Measurements from ENCODE around the gene TBC1D14. TPM values are rescaled to one million over a fixed set of nuclear protein-coding genes. Genes with fewer than 3 reads are reported as not detected.

Gene TBC1D14
- total and polyA plus RNA-seq, 9 of the 15 experiments (the other 6 are each of a cell fraction or from before 2014, with no cell fraction given): 2.1 to 59.6 (median 44.8) TPM

DNA sequence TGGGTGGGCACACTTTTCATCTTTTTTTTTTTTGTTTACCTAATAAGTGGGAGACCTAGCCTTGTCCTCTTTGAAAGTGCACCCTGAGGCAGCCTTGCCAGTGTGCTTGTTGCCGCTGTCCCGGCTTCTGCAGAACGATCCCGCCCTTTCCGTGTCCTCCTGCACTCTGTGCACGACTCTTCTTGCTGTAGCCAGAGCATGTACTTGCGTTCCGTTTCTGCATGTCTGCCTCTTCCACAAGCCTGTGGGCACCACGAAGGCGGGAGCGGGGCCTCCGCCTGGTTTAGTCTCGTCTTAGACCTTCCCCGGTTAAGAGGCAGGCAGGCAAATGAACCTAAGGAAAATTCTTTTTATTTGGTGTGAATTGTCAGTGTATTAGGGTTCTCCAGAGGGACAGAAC is 32.6 kb upstream of the TBC1D14 start (continued):
- TF ChIP-seq SRSF1 (IDR thresholded peaks at IDR 0.05; ENCODE audit: low read depth, low read length) (no peak), TAF7 (tag; IDR thresholded peaks at IDR 0.05) (no peak), ZNF175 (CRISPR knock-in tag; IDR thresholded peaks at IDR 0.05; ENCODE audit: low read depth) (no peak), ESRRA (IDR thresholded peaks at IDR 0.05; ENCODE audit: borderline replicate concordance, low read depth) (no peak)

DNA sequence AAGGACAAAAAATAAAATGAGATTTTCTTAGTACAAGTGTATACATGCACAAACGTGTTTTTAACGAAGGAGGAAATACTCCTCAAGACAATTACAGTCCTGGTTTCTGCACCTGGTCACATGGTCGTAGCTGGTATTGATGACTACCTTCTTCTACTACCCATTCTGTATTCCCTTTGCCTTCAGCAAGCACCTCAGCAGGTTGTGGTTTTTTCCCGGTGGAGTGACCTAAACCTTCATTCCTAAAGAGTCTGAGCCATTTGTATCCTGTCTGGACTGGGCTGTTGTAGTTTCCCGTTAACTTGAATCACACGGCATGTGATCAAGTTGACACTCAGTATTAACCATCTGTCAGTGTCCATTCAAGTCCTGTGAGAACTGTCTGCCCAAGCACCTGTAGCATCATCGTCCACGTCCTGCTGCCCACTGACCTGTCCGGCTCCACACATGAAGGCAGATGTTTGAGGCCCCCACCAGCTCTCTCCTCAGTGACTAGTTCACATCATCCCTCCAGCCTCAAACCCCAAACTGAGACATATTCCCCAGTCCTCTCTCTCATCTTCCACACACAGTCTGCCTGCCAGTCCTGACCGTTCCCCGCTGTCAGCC is 31.1 kb upstream of the TBC1D14 start:
- Histone ChIP-seq H3K27me3 (ENCODE audit: control insufficient read depth in 2 of 2, insufficient read depth in 2 of 2, low read length in 2 of 2) (no peaks in the 10 kb centered on the region), H3K4me1 (replicated peaks in 1 of 2; ENCODE audit: control insufficient read depth in 2 of 2, insufficient read depth in 2 of 2, low read length in 2 of 2) (no peaks in the 10 kb centered on the region), H3K4me3 (no peak overlapping the region), H3K9ac (ENCODE audit: insufficient read depth in 1 of 2, low read depth in 2 of 2, low read length in 2 of 2) (no peak overlapping the region), H3K4me2 (ENCODE audit: insufficient read depth, low read length) (no peak overlapping the region), H2AFZ (ENCODE audit: low read depth, low read length) (no peak overlapping the region), H3K36me3 (ENCODE audit: control insufficient read depth, insufficient read depth, low read length) (peaks cover 94% of the 10 kb centered on the region), H3K9me1 (ENCODE audit: control insufficient read depth, insufficient read depth, low read length) (no peaks in the 10 kb centered on the region), H3K79me2 (ENCODE audit: control insufficient read depth, insufficient read depth, low read length) (0 out of 3 replicates have a peak, but pooled peaks cover 7% of the 10 kb centered on the region), H3K9me3 (replicated peaks; ENCODE audit: control insufficient read depth, insufficient read depth, low read depth, low read length) (no peaks in the 10 kb centered on the region), H4K20me1 (replicated peaks; ENCODE audit: control insufficient read depth, insufficient read depth, low read length) (peaks cover 5% of the 10 kb centered on the region), H3K27ac (ENCODE audit: extremely low read depth, low read depth, low read length) (no peak overlapping the region)
- intact Hi-C loops (cut with micrococcal nuclease): no loop called here
- WGBS (ENCODE audit: insufficient coverage, low coverage, missing lambda C conversion rate): 90% methylated on average over 10 of the region's 11 CpGs
- FAIRE-seq (no peak), ATAC-seq (no peak), DNase-seq (ENCODE audit: extremely low read depth in 1 of 4, low spot score in 3 of 4) (no peak)
- no TSS peak for BruUV-seq (replicated peaks)
- in situ Hi-C loops (cut with MboI): no loop called here
- CTCF ChIA-PET (ENCODE audit: low intra/inter-chr PET ratio): no interaction called here
- no peak for TF ChIP-seq ZNF644 (tag; IDR thresholded peaks at IDR 0.05; ENCODE audit: low read depth)
- TF ChIP-seq NEUROD1 (IDR thresholded peaks at IDR 0.05; ENCODE audit: borderline replicate concordance, low read depth, low read length, partially characterized antibody): no peak
- no peak for TF ChIP-seq ZNF699 (CRISPR knock-in tag; IDR thresholded peaks at IDR 0.05; ENCODE audit: insufficient replicate concordance)
- TF ChIP-seq, protein P1, sequence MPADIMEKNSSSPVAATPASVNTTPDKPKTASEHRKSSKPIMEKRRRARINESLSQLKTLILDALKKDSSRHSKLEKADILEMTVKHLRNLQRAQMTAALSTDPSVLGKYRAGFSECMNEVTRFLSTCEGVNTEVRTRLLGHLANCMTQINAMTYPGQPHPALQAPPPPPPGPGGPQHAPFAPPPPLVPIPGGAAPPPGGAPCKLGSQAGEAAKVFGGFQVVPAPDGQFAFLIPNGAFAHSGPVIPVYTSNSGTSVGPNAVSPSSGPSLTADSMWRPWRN (IDR thresholded peaks at IDR 0.05; ENCODE audit: low read depth): no peak
- no peak for TF ChIP-seq RBM15 (IDR thresholded peaks at IDR 0.05; ENCODE audit: insufficient read depth, low read length)
- TF ChIP-seq TRIM24 (IDR thresholded peaks at IDR 0.05): no peak
- no peak for TF ChIP-seq CREB1 (IDR thresholded peaks at IDR 0.05)
- no peak for TF ChIP-seq CREB1 (CRISPR knock-in tag; IDR thresholded peaks at IDR 0.05)
- no peak for TF ChIP-seq NR3C1 (CRISPR knock-in tag; IDR thresholded peaks at IDR 0.05)
- TF ChIP-seq ETV5 (CRISPR knock-in tag; IDR thresholded peaks at IDR 0.05; ENCODE audit: low read depth): no peak
- TF ChIP-seq BACH1 (tag; IDR thresholded peaks at IDR 0.05): no peak
- no peak for TF ChIP-seq ZNF146 (CRISPR knock-in tag; IDR thresholded peaks at IDR 0.05; ENCODE audit: unreplicated experiment)
- no peak for TF ChIP-seq ZSCAN29 (IDR thresholded peaks at IDR 0.05)
- no peak for TF ChIP-seq ZNF174 (CRISPR knock-in tag; IDR thresholded peaks at IDR 0.05)
- no peak for TF ChIP-seq FOXK1 (CRISPR knock-in tag; IDR thresholded peaks at IDR 0.05; ENCODE audit: borderline replicate concordance)
- TF ChIP-seq NCOA4 (IDR thresholded peaks at IDR 0.05; ENCODE audit: partially characterized antibody): no peak
- no peak for TF ChIP-seq PURB (CRISPR knock-in tag; IDR thresholded peaks at IDR 0.05; ENCODE audit: low read depth)
- no peak for TF ChIP-seq E2F3 (CRISPR knock-in tag; IDR thresholded peaks at IDR 0.05)
- TF ChIP-seq ZBTB8A (IDR thresholded peaks at IDR 0.05; ENCODE audit: partially characterized antibody): no peak
- no peak for TF ChIP-seq ZNF778 (CRISPR knock-in tag; IDR thresholded peaks at IDR 0.05)
- TF ChIP-seq PHF21A (IDR thresholded peaks at IDR 0.05; ENCODE audit: borderline replicate concordance, low read depth): no peak
- POLR2A ChIA-PET: no interaction called here

Data from K562 (cell line).